Measurements from ENCODE around the gene FFAR1.
"Not testable (repeated sequence)": the region's sequence is repeated elsewhere in the genome, so short reads cannot be mapped to it uniquely, and the experiment has no call there.

FFAR1 gene

GRCh38 chr19:35345671-35346111 is 2.0 kb upstream of the FFAR1 start:
- DNase-seq, result no peak

GRCh38 chr19:35346193-35347052 is 1.3 kb upstream of the FFAR1 start:
- DNase-seq, result peak; percentile 84

DNA sequence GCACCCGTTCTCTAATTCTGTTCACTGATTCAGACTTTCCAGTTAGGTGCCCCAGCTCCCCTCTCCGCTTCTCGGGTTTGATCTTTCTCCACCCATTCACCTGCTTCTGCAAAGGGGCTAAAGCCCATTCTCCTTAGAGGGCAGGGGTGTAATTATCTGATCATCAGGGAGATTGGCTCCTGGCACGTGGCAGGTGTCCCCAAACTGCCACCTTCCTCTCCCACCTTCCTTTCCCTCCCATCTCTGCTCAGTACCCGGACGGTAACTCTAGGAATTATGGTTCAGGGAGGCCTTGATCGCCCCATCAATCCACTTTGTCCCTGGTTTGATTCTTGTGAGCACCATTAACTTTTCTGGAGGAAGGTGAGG is 212 bp downstream of the FFAR1 start:
- no peak for DNase-seq

DNA sequence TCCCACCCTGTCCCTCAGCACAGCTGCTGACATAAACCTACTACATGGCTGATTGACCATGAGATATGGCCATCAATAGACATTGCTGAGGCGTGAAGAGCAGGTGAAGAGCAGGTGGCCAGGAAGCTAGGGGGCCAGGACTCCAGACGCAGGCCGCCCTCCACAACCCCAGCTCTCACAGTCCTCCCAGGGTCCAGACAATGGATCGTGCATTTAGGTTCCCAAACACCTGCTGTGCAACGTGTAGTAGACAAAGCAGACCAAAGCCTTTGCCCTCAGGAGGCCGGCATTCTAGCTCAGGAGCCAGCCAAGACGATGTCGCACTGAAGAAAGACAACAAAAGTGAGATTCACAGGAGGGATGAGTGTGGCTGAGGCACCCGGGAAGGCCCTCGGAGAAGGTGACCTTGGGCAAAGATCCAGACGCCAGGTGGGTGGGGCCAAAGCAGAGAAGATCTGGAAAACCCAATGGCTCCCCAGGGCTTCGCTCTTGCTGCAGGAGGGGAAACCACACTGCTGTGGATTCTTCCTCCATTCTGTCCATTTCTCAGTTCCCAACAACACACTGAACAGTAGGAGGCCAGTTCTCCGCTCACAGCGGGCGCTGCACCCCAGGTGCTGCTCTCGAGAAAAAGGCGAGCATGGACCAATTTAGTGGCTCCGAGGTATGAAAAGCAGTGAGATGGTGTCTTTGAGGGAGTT is 1.4 kb downstream of the FFAR1 start:
- DNase-seq, result peak; percentile 27

DNA sequence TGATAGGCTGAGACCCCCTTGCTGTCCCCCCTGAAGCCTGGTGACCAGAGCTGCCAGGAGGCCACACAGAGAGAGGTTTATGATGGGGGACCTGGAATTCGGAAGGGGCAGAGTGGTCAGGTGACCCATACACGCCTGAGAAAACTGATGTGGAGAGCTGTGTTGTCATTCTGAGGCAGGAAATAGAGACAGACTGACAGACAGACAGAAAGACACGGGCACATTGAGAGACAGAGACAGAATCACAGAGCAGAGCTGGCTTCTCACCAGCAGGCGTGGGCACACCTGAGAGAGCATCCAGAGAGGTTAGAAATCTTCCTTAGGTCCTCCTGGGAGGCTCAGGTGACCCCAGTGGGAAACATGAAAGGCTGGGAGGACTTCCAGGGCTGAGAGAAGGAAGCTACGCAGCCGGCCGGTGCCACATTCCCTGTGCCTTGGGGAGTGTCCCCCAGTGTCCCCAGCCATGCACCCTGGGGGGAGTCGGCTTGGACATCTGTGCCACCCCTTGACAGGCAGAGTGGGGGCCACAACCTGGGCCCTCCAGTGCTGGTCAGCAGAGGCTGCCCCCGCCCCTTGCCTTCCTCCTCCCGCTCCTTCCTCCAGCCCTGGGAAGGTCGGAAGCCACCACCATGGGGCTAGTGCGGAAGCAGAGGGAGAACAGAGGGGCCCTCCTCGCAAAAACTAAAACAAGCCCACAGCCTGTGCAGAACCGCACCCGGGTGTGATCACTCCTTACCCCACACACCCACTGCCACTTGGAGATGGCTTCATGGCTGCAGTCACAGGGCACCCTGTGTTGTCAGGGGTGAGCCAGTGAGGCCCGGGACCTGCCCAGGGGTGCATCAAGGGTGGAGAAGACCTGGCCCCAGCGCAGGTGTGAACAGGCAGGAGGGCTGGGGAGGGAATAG is 2.2 kb downstream of the FFAR1 start:
- DNase-seq, result peak; percentile 26

DNA sequence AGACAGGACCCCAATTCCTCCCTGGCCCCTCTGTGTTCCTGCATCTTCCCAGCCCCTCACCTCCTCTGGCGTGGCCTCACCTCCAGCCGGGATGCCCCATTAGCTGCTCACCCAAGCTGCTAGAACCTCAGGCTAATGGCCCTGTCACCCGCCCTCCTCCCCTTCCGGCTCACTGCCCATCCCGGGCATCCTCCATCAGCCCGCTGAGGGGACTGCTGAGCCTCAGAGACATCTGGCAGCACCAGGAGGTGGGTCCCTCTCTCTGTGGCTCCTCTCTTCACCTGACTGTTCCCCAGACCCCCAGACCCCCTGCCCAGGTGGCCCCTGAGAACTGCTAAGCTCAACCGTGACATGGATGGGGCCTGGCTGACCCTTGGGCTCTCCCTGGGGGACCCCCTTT is 2.9 kb downstream of the FFAR1 start:
- peak; percentile 23 for DNase-seq

DNA sequence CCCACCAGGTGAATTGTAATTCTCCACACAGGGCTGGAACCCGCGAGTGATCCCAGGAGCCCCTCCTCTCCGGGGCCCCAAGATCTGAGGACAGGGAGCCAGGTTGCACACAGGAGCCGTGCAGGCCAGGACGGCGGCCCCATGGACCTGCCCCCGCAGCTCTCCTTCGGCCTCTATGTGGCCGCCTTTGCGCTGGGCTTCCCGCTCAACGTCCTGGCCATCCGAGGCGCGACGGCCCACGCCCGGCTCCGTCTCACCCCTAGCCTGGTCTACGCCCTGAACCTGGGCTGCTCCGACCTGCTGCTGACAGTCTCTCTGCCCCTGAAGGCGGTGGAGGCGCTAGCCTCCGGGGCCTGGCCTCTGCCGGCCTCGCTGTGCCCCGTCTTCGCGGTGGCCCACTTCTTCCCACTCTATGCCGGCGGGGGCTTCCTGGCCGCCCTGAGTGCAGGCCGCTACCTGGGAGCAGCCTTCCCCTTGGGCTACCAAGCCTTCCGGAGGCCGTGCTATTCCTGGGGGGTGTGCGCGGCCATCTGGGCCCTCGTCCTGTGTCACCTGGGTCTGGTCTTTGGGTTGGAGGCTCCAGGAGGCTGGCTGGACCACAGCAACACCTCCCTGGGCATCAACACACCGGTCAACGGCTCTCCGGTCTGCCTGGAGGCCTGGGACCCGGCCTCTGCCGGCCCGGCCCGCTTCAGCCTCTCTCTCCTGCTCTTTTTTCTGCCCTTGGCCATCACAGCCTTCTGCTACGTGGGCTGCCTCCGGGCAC is 3.9 kb downstream of the FFAR1 start:
- no peak for DNase-seq

GRCh38 chr19:35352177-35352447 is 4.4 kb downstream of the FFAR1 start:
- no peak for DNase-seq

DNA sequence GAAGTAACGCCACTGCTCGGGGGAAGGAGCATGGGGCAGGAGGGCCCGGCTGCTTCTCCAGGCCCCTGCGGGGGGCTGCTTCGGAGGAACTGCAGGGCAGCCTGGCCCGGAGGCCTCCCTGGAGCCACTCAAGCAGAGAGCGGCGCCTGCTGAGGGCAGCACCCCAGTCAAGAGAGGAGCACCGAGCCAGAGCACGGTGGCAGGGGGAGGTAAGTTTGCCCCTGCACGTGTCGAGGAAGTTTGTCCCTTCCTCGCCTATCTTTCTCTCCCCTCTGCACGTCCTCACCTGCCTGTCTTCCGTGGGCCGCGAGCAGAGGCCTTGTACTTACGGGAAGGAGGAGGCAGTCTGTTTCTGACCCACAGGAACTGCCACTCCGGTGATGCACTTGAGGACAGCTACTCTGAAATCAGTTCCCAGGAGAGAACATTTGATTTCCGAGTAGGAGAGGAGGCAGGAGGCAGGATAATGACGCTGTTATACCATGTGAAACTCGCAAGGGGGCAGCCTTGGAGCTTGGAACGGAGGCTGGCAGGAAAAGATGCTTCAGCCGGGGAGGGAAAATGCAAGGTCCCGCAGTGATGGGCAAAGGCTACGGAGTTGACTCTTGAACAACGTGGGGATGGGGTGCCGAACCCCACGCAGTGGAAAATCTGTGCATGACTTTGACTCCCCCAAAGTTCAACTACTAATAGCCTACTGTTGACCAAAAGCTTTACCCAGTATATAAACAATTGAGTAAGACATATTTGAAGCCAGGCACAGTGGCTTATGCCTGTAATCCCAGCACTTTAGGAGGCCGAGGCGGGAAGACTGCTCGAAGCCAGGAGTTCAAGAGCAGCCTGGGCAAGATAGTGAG is 5.0 kb downstream of the FFAR1 start:
- DNase-seq, result peak; percentile 84

DNA sequence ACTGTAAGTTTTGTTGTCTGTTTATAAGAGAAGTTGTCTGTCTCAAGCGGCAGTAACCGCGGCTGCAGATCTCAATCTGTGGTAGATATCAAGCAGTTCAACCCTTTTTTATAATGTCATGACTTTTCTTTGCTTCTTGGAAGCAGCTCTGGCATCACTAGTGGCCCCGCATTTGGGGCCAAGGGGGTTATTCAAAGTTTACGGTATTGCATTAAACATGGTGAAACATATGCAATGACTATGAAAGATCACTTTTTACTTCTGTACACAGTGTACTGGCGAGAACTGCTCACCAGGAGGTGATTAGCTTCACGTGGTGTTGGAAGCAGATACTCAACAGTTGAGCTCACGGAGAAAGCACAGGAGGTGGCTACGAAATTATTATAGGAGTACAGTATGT is 5.9 kb downstream of the FFAR1 start:
- DNase-seq, result no peak

DNA sequence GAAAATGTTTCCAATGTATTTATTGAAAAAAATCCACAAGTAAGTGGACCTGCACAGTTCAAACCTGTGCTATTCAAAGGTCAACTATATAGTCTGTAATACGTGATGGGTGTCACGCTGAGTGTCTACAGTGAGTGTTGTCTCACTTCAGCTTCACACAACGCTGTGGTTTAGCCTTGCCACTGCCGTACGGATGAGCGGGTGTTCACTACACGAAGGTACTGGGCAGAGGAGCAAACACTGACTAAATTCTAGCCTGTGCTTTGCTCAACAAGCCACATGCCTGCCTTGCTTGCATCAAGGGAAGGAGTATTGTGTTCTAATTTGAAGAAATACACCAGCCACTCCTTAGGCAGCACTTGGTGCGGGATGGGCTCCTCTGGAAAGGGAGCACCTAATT is 7.2 kb downstream of the FFAR1 start:
- DNase-seq, result no peak

GRCh38 chr19:35355791-35356460 is 8.2 kb downstream of the FFAR1 start:
- no peak for DNase-seq

DNA sequence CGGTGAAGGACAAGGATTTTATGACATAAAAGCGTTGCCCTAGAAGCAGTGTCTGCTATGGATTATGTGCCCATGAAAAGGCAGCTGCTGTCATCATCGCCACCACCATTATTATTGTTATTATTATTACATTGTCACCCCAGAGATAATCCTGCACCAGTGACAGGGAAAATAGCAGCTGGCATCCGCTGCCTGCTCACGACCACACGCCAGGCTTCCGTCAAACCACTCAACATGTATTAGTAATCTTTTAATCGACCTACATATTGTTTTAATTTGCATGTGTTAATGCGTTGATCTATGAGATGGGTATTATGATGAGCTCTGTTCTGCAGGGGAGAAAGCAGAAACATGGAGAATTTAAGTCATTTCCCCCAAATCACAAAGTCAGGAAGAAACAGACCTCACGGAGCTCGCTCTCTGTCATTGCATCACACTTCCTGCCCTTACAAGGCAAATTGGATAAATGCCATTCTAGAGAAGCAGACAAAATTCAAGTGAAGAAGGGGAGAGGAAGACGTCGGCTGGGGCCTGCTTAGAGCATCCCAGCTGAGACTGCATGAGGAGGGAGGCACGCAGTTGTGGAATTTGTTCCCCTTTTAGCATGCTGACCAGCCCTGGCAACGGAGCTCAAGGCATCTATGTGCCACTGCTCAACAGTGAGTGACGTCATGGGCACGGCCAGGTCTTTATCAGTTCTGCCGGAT is 10.3 kb downstream of the FFAR1 start, which contains the start of gene FFAR3:
Gene FFAR3, plus strand, starts transcription at position 594 of the 707 bp plus-strand sequence. CDS start 431 bp downstream, outside the sequence.
- no peak for DNase-seq

DNA sequence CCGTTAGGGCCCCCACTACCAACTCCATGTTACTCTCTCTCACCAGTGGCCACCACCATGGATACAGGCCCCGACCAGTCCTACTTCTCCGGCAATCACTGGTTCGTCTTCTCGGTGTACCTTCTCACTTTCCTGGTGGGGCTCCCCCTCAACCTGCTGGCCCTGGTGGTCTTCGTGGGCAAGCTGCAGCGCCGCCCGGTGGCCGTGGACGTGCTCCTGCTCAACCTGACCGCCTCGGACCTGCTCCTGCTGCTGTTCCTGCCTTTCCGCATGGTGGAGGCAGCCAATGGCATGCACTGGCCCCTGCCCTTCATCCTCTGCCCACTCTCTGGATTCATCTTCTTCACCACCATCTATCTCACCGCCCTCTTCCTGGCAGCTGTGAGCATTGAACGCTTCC is 11.1 kb downstream of the FFAR1 start:
- not testable (repeated sequence) for DNase-seq

DNA sequence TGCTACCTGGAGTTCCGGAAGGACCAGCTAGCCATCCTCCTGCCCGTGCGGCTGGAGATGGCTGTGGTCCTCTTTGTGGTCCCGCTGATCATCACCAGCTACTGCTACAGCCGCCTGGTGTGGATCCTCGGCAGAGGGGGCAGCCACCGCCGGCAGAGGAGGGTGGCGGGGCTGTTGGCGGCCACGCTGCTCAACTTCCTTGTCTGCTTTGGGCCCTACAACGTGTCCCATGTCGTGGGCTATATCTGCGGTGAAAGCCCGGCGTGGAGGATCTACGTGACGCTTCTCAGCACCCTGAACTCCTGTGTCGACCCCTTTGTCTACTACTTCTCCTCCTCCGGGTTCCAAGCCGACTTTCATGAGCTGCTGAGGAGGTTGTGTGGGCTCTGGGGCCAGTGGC is 11.7 kb downstream of the FFAR1 start:
- DNase-seq, result not testable (repeated sequence)

- not testable (repeated sequence) for DNase-seq
These were observed 12.4 kb downstream of the FFAR1 start for GRCh38 chr19:35360081-35360480.

DNA sequence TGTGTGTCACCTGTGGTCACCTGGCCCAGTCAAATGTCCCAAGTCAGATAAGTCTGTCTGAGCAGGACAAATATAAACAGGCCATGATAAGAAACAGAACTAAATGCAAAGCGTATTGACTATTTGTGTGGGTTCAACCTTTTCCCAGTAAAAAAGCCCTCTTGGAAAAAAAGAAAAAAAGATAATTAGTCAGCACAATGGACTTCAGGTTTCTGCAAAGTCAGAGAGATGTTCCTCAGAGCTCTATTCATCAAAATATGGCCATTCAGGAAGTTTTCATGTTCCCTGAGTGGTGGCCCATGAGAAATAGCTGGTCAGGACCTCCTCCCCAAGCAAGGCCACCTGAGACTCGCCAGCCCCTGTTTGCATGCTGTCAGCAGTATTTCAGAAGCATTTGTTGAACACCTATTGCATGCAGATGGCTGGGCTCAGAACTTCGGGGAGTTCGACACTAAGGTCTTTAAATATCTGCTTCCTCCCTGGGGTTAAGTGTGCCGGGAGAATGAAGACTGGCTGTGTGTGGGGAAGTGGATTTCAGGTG is 13.2 kb downstream of the FFAR1 start:
- peak; percentile 7 for DNase-seq

DNA sequence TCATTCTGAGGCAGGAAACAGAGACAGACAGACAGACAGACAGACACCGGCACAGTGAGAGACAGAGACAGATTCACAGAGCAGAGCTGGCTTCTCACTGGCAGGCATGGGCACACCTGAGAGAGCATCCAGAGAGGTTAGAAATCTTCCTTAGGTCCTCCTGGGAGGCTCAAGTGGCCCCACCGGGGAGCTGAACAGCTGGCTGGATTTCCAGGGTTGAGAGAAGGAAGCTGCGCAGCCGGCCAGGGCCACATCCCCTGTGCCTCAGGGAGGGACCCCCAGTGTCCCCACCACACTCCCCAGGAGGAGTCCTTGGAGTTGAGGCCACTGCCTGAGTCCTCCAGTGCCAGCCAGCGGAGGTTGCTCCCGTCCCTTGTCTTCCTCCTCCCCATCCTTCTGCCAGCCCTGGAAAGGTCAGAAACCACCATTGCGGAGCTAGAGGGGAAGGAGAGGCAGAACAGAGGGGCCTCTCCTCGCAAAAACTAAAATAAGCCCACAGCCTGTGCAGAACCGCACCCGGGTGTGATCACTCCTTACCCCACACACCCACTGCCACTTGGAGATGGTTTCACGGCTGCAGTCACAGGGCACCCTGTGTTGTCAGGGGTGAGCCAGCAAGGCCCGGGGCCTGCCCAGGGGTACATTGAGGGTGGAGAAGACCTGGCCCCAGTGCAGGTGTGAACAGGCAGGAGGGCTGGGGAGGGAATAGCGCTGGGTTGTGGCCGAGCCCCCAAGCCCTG is 14.7 kb downstream of the FFAR1 start:
- DNase-seq, result peak; percentile 19

DNA sequence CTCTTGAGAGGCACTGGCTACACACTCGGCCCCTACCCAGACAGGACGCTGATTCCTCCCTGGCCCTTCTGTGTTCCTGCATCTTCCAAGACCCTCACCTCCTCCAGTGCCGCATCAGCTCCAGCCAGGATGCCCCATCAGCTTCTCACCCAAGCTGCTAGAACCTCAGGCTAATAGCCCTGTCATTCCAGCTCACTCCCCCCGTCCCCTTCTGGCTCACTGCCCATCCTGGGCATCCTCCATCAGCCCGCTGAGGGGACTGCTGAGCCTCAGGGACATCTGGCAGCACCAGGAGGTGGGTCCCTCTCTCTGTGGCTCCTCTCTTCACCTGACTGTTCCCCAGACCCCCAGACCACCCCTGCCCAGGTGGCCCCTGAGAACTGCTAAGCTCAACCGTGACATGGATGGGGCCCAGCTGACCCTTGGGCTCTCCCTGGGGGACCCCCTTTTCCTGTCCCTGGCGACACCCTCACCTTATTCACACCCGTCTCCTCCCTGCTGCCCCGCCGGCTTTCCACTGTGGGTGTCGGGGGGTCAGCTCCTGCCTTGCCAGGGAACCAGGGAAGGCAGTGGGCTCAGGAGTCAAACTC is 15.4 kb downstream of the FFAR1 start:
- DNase-seq, result peak; percentile 21

Data from stimulated activated CD8-positive, alpha-beta memory T cell treated with anti-CD3 and anti-CD28 coated beads, Interleukin-4, amount 100 ng/mL, for 48 hours (primary cell).